K562 (cell line): ENCODE measurements around the gene CHD3. TPM values are rescaled to one million over a fixed set of nuclear protein-coding genes. Genes with fewer than 3 reads are reported as not detected.

Experiments used
- ATF7 ChIP-seq: fragments of 450-650 bp; IDR thresholded peaks from 2 replicates; pipeline ENCODE4 v1.7.1; 2014; ENCODE audit warnings: mild to moderate bottlenecking, moderate library complexity
- L3MBTL2 ChIP-seq: fragments of 450-650 bp; IDR thresholded peaks from 2 replicates; pipeline ENCODE4 v1.6.1; 2016; ENCODE audit warnings: mild to moderate bottlenecking, moderate library complexity
- MBD2 ChIP-seq: sonication (generic); IDR thresholded peaks from 2 replicates; pipeline ENCODE4 v1.6.1; 2016; ENCODE audit warnings: low read depth, borderline replicate concordance
- POLR2A ChIP-seq: fragments of 450-650 bp; conservative IDR thresholded peaks from 2 replicates; pipeline ENCODE4 v1.6.1; 2016
- RAD51 ChIP-seq: fragments of 450-650 bp; IDR thresholded peaks from 2 replicates; pipeline ENCODE4 v1.7.1; 2016; ENCODE audit warnings: low read depth, mild to moderate bottlenecking, borderline replicate concordance
- RFX1 ChIP-seq: fragments of 450-650 bp; IDR thresholded peaks from 2 replicates; pipeline ENCODE4 v1.6.1; 2016; ENCODE audit warnings: mild to moderate bottlenecking, moderate library complexity
- SP1 ChIP-seq: sonication (generic); formaldehyde crosslinking; IDR thresholded peaks from 2 replicates; pipeline ENCODE4 v1.8.1; 2022; ENCODE audit warnings: mild to moderate bottlenecking, missing genetic modification reagents
- SUPT5H ChIP-seq: fragments of 450-650 bp; IDR thresholded peaks from 2 replicates; pipeline ENCODE4 v1.6.1; 2016
- USF1 ChIP-seq: sonication (generic); formaldehyde crosslinking; IDR thresholded peaks from 2 replicates; pipeline ENCODE4 v1.9.0; 2022; ENCODE audit warnings: mild to moderate bottlenecking, missing genetic modification reagents
- ZNF347 ChIP-seq: fragments of 450-650 bp; formaldehyde crosslinking; IDR thresholded peaks from 2 replicates; pipeline ENCODE4 v1.4.0; 2020; ENCODE audit warnings: low read depth, mild to moderate bottlenecking, moderate library complexity
- ZNF407 ChIP-seq: fragments of 450-650 bp; IDR thresholded peaks from 2 replicates; pipeline ENCODE4 v1.6.1; 2016; ENCODE audit warnings: low read depth
- ZNF584 ChIP-seq: fragments of 200-800 bp; sonication (Bioruptor generic); IDR thresholded peaks from 2 replicates; pipeline ENCODE4 v1.6.1; 2016; ENCODE audit warnings: low read depth, mild to moderate bottlenecking, missing genetic modification characterization, missing compliant biosample characterization
- polyA plus RNA-seq, 8 experiments: library from polyadenylated mRNA; depleted of rRNA in 4 of 8; stranded (reverse) in 5 of 8; unstranded in 3 of 8; fragments of >200 nt; fragmentation: Nextera tagmentation in 2 of 8; fragmentation: Illumina TruSeq in 1 of 8; extraction: Ambion mirVana in 2 of 8; extraction: Trizol in 1 of 8; gene quantifications; 2 replicates each; pipeline versions ENCODE4 v1.2.1 to v1.2.3, GENCODE V29; 2011 to 2014; ENCODE audit warnings: inconsistent platforms in 1 of 8, missing spikeins in 1 of 8
- total RNA-seq, 7 experiments: library from RNA; depleted of rRNA in 6 of 7; stranded (reverse); fragments of >200 nt in 6 of 7; fragmentation: Illumina TruSeq in 2 of 7; extraction: Trizol in 2 of 7; gene quantifications; 2 replicates each; pipeline versions ENCODE4 v1.2.1 to v1.2.3, GENCODE V29; 2011 to 2021; ENCODE audit warnings: low replicate concordance in 1 of 7
- TF ChIP-seq, protein P1 (sequence below): fragments of 200-800 bp; sonication (Bioruptor generic); IDR thresholded peaks from 2 replicates; pipeline ENCODE4 v1.6.1; 2017; ENCODE audit warnings: missing genetic modification characterization, missing compliant biosample characterization
- TF ChIP-seq, protein P2 (sequence below), 3 experiments: IDR thresholded peaks in 2 of 3; conservative IDR thresholded peaks in 1 of 3; 2 replicates each; pipeline ENCODE4 v1.5.1; 2011 to 2012; ENCODE audit warnings: low read length in 3 of 3, mild to moderate bottlenecking in 3 of 3, control low read depth in 2 of 3, improper control_type of control experiment in 1 of 3, inconsistent platforms in 1 of 3, low read depth in 1 of 3, mixed read lengths in 1 of 3, moderate library complexity in 1 of 3; ENCODE audit not compliant: insufficient read depth in 2 of 3

CHD3 gene
- total and polyA plus RNA-seq, 9 of the 15 experiments (the other 6 are each of a cell fraction or from before 2014, with no cell fraction given), result 0.39 to 38.2 (median 21.2) TPM

- TF ChIP-seq ZNF584 (CRISPR knock-in tag) (no peak), MBD2 (0 out of 2 replicates have a peak, but pooled peaks have one; percentile 51), ZNF407 (peak; percentile 96), SUPT5H (0 out of 2 replicates have a peak, but pooled peaks have one; percentile 59), ATF7 (peak; percentile 16; the same call in 1 of the 2 replicates), USF1 (CRISPR knock-in tag) (peak; percentile 83), L3MBTL2 (peak; percentile 58; the same call in 1 of the 2 replicates), POLR2A (peak; percentile 80), RFX1 (peak; percentile 62), RAD51 (0 out of 2 replicates have a peak, but pooled peaks have one; percentile 41), ZNF347 (no peak), SP1 (CRISPR knock-in tag) (peak; percentile 93)
- TF ChIP-seq, protein P1, sequence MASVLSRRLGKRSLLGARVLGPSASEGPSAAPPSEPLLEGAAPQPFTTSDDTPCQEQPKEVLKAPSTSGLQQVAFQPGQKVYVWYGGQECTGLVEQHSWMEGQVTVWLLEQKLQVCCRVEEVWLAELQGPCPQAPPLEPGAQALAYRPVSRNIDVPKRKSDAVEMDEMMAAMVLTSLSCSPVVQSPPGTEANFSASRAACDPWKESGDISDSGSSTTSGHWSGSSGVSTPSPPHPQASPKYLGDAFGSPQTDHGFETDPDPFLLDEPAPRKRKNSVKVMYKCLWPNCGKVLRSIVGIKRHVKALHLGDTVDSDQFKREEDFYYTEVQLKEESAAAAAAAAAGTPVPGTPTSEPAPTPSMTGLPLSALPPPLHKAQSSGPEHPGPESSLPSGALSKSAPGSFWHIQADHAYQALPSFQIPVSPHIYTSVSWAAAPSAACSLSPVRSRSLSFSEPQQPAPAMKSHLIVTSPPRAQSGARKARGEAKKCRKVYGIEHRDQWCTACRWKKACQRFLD (CRISPR knock-in tag), result peak; percentile 49; the same call in 1 of the 2 replicates
- TF ChIP-seq, protein P2, sequence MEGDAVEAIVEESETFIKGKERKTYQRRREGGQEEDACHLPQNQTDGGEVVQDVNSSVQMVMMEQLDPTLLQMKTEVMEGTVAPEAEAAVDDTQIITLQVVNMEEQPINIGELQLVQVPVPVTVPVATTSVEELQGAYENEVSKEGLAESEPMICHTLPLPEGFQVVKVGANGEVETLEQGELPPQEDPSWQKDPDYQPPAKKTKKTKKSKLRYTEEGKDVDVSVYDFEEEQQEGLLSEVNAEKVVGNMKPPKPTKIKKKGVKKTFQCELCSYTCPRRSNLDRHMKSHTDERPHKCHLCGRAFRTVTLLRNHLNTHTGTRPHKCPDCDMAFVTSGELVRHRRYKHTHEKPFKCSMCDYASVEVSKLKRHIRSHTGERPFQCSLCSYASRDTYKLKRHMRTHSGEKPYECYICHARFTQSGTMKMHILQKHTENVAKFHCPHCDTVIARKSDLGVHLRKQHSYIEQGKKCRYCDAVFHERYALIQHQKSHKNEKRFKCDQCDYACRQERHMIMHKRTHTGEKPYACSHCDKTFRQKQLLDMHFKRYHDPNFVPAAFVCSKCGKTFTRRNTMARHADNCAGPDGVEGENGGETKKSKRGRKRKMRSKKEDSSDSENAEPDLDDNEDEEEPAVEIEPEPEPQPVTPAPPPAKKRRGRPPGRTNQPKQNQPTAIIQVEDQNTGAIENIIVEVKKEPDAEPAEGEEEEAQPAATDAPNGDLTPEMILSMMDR (IDR thresholded peaks at IDR 0.05 in 2 of 3, conservative IDR thresholded peaks at IDR 0.05 in 1 of 3; ENCODE audit: insufficient read depth in 2 of 3, low read depth in 1 of 3, low read length in 3 of 3), result 0 out of 6 replicates have a peak, but pooled peaks of 1 of the 3 experiments have one; percentile 0
These were observed 30.7 kb upstream of the CHD3 start, which contains the start of gene CYB5D1 (continued) for GRCh38 chr17:7857713-7858521.
